ENCODE measurements around the gene KCNQ1OT1. TPM values are rescaled to one million over a fixed set of nuclear protein-coding genes. Genes with fewer than 3 reads are reported as not detected.

KCNQ1OT1 gene
- total and polyA plus RNA-seq, 2 of the 4 experiments (the other 2 are of a cell fraction) = 0.14 to 2.0 TPM

GRCh38 chr11:2563213-2564007, 136.4 kb downstream of the KCNQ1OT1 start:
- Histone ChIP-seq H3K4me2 (ENCODE audit: low read depth, low read length) (no peak overlapping the region), H3K14ac (replicated peaks; ENCODE audit: low read depth, low read length) (no peak overlapping the region), H4K91ac (ENCODE audit: insufficient read depth, low read depth, low read length) (no peak overlapping the region), H3K18ac (ENCODE audit: low read depth, low read length) (no peak overlapping the region), H3K9me1 (ENCODE audit: insufficient read depth, low read length) (no peaks in the 10 kb centered on the region), H4K8ac (ENCODE audit: low read depth in 2 of 2, low read length in 2 of 2) (no peak overlapping the region), H3K23ac (ENCODE audit: low read depth, low read length) (no peak overlapping the region), H3K27ac (ENCODE audit: insufficient read depth, low read length) (no peak overlapping the region), H3K56ac (ENCODE audit: extremely low read depth, insufficient read depth, low read length) (no peak overlapping the region), H3K4ac (ENCODE audit: low read depth, low read length) (no peak overlapping the region), H4K5ac (ENCODE audit: low read depth, low read length) (no peak overlapping the region), H4K20me1 (ENCODE audit: insufficient read depth, low read length) (no peaks in the 10 kb centered on the region; the same call in 1 of the 2 replicates), H2BK20ac (ENCODE audit: low read depth, low read length) (no peak overlapping the region), H3K4me1 (ENCODE audit: control insufficient read depth, insufficient read depth, low read length) (no peaks in the 10 kb centered on the region), H2AFZ (replicated peaks; ENCODE audit: low read length, poor library complexity) (no peak overlapping the region), H3K27me3 (ENCODE audit: control insufficient read depth, insufficient read depth, low read length) (peaks cover 29% of the 10 kb centered on the region), H3K4me3 (ENCODE audit: insufficient read depth, low read depth, low read length) (no peak overlapping the region), H3K36me3 (ENCODE audit: control insufficient read depth, insufficient read depth, low read length) (no peaks in the 10 kb centered on the region), H3K9me3 (ENCODE audit: control insufficient read depth, insufficient read depth, low read length) (no peaks in the 10 kb centered on the region), H2BK120ac (ENCODE audit: low read depth, low read length) (no peak overlapping the region), H2AK5ac (ENCODE audit: low read depth, low read length) (no peak overlapping the region), H2BK15ac (ENCODE audit: low read depth, low read length) (no peak overlapping the region), H2AK9ac (replicated peaks; ENCODE audit: low read depth, low read length, poor library complexity) (no peak overlapping the region), H3K79me1 (ENCODE audit: low read depth in 1 of 2, low read length in 2 of 2) (no peaks in the 10 kb centered on the region), H3K9ac (ENCODE audit: low read depth, low read length) (no peak overlapping the region), H2BK5ac (ENCODE audit: low read depth, low read length, poor library complexity, severe bottlenecking) (no peak overlapping the region)
- intact Hi-C loops (cut with micrococcal nuclease) = no loop called here
- in situ Hi-C loops (cut with MboI; ENCODE audit: low sequenced_read_pairs) = no loop called here
- ATAC-seq (ENCODE audit: low read depth) (no peak), DNase-seq (no peak)
- dilution Hi-C loops (cut with HindIII; ENCODE audit: low sequenced_read_pairs, unreplicated experiment) = no loop called here
- WGBS, 2 experiments (ENCODE audit: extremely low coverage in 2 of 2, insufficient read length in 1 of 2) = 78% methylated on average over 22 of the region's 28 CpGs; no CpG with 5 or more reads in 1 of the 2 experiments
- no TSS peak for BruUV-seq (replicated peaks)
- CTCF ChIA-PET = no interaction called here
- POLR2A ChIA-PET (ENCODE audit: unreplicated experiment) = no interaction called here
- TF ChIP-seq FOS (IDR thresholded peaks at IDR 0.05; ENCODE audit: low read depth, low read length) = no peak
- TF ChIP-seq RAD21 (IDR thresholded peaks at IDR 0.05; ENCODE audit: low read length) = no peak
- no peak for TF ChIP-seq USF2 (IDR thresholded peaks at IDR 0.05; ENCODE audit: low read depth, low read length)
- TF ChIP-seq POLR2A (IDR thresholded peaks at IDR 0.05; ENCODE audit: low read depth, low read length) = no peak
- TF ChIP-seq BHLHE40 (IDR thresholded peaks at IDR 0.05; ENCODE audit: low read depth, low read length) = no peak
- no peak for TF ChIP-seq CEBPB (IDR thresholded peaks at IDR 0.05; ENCODE audit: low read depth, low read length)
- TF ChIP-seq ELK1 (IDR thresholded peaks at IDR 0.05; ENCODE audit: borderline replicate concordance, low read depth, low read length) = no peak
